Colon (tissue), 2 donors: Measurements from ENCODE around the gene SIPA1L2.

Experiments
- FAIRE-seq: peaks from 2 replicates; lab custom pipeline; 2012; peaks lifted over from hg19 to GRCh38; lab: Jason Lieb, UNC
- donor health status: control.
- donor health status: control.

The SIPA1L2 gene, protein sequence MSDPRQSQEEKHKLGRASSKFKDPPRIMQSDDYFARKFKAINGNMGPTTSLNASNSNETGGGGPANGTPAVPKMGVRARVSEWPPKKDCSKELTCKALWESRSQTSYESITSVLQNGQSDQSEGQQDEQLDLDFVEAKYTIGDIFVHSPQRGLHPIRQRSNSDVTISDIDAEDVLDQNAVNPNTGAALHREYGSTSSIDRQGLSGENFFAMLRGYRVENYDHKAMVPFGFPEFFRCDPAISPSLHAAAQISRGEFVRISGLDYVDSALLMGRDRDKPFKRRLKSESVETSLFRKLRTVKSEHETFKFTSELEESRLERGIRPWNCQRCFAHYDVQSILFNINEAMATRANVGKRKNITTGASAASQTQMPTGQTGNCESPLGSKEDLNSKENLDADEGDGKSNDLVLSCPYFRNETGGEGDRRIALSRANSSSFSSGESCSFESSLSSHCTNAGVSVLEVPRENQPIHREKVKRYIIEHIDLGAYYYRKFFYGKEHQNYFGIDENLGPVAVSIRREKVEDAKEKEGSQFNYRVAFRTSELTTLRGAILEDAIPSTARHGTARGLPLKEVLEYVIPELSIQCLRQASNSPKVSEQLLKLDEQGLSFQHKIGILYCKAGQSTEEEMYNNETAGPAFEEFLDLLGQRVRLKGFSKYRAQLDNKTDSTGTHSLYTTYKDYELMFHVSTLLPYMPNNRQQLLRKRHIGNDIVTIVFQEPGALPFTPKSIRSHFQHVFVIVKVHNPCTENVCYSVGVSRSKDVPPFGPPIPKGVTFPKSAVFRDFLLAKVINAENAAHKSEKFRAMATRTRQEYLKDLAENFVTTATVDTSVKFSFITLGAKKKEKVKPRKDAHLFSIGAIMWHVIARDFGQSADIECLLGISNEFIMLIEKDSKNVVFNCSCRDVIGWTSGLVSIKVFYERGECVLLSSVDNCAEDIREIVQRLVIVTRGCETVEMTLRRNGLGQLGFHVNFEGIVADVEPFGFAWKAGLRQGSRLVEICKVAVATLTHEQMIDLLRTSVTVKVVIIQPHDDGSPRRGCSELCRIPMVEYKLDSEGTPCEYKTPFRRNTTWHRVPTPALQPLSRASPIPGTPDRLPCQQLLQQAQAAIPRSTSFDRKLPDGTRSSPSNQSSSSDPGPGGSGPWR (N-terminal part only)

DNA sequence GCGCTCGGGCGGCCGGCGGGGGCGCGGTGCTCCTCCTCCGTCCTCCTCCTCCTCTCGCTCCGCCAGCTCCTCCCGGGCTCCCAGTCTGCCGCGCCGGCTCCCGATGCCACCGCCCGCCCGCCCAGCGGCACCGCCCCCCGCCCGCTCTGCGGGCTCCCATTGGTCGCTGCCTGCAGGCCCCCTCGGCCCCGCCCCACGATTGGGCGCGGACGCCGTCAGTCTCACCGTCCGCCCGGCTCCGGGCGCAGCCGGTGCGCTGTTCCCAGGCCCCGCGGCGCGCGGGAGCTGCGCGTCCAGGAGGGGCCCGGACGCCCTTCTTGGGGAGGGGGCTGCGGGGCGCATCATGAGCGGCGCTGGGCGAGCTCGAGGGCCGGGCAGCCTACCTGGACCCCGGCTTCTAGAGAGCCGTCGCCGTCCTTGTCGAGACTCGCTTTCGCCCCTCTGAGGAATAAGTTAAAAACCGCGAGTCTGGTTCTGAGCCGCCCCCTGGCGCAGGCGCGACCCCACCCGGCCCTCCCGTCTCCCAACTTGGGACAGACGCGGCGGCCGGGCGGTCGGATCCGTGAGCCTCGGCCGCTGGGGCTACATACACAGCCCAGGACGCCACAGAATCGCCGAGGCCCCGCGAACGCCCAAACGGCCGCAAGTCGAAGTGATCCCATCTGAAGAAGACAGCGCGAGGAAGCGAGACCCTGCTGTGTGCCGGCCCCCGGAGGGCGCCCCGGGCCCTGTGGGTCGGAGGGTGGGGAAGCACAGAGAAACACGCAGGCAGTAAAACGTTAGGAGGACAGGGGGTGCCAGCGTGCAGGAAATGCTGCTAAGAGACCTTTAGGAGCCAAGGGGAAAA lies at the start of gene SIPA1L2:
TSS of gene SIPA1L2 (minus strand) at position 87 of the 847 bp plus-strand sequence. CDS start 114,794 bp downstream, outside the sequence.
- no peak for FAIRE-seq

DNA sequence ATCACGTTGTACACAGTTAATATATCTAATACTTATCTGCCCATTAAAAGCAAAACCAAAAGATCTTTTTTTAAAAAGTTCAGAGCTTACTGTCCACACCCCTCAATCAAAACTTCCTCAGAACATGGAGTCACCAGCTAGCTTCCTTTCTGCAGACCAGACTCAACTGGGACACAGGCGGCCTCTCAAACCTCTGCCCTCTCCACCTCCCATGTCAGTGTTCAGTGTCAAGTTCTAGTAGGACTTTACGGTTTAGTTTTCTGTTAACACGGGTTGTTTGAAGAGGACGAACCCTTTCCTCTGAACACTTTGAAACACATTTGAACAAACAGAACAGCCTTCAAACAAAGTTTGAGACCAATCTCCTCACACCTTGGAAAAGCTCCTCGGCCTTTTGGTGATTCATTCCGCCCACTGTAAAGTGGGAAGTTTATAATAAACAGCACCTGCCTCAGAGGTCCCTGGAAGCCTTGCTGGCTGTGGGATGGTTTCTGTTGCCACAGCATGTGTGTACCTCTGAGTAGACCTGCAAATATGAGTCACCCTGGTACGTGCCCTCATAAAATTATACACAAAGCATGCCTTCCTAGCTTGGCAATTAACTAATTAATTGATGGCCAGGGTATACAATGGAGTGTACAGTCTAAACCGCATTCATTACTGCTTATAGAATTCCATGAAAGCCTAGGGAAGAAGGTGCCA lies 48.4 kb upstream of the SIPA1L2 start:
- FAIRE-seq, result no peak

DNA sequence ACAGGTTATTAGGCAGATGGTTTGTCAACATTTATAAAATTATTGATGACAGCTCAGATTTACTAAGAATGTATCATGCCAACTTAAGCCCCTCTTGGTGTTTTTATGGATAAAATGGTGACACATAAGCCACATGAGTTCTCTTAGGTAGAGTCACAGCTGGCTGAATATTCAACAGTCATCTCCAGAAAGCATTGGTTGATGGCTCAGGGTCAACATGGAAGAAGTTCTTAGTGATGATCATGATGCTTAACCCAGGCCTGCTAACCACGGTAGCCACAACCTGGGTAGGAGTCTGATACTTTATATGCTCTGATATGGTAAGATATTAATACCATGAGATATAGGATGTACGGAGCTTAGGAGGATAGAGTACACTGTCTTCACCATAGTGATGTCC lies 46.4 kb upstream of the SIPA1L2 start:
- no peak for FAIRE-seq

DNA sequence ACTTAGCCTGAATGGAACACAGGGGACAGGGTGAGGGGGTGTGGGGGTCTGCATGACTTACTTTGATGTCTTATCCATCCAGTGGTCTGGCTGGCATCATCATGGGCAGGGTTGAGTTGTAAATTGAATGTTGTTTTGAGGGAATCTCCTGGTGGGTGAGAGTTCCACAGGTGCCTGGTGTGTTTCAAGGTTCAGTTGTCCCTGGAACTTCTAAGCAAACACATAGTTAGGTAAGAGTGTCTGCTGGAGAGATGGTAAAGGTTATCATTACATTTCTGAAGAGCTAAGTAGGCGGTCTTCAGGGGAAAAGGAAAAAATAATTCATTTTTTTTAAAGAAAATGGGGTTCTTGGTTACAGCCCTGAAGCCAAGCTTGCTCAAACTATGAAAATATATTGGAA lies 46.0 kb upstream of the SIPA1L2 start:
- FAIRE-seq, result no peak

DNA sequence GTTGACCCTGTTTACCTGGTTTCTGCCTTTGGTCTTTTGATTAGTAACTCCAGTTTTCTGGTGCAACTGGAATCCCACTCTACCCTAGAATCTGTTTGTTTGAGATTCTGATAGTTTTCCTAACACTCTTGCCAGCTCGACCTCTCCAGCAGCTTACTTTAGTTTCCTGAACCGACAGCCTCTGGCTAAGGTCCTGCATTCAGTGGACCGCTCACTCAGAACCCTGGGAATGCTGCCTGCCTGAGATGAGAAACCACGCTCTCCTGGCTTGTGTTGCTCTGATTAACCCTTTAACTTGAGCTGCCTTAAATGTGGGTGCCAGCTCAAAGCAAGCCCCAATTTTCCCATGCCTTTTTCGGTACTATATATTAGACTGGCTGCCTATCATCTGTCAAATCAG lies 45.3 kb upstream of the SIPA1L2 start:
- no peak for FAIRE-seq

DNA sequence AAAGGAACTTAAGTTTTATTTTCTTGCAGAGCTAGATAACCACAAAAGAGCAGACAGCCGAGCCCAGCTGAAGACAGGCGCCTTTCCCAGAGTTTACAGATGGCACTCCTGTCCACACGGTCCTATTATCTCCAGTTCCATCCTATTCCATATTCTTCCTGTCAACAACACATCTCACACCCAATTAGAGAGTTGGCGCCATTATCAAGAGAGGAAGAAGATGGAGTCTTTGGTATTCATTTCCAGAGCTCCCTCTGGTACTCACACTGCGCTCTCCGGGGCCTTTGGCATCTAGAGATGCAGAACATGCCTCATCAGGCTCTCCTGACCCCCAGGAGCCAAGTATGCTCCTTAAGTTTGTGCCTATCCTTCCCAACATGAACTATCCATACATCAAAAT lies 43.3 kb upstream of the SIPA1L2 start:
- FAIRE-seq, result no peak

DNA sequence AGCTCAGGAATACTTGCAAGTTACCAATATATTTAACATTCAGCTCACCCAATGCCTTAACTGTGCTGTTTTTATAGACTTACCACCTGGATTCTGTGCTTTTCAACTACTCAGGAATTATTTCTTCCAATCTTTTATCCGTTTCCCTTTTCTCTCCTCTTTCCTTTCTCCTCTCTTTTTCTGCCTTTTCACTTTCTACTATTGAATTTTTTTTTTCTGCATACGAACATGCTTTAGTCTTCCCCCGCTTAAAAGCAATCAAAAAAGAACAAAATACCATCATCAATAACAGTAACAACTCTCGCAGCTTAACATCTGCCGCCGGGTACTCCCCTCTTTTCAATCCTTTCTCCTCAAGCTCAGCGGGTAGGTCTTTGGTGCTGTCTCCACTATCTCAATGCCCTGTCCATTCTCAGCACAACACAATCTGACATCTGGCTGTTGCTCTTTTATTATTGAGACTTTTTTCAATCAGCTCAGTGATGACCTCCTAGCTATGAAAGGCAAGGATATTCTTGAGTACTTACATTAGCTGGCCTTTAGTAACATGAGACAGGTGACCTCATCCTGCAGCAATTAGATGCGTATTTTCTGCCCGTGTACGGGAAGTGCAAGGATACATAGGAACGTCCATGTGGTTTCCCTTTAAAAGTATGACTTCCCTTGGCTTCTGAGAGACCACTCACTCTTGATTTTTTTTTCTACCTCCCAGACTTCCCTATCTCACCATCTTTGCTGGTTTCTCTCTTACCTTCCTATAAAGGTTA lies 40.2 kb upstream of the SIPA1L2 start:
- no peak for FAIRE-seq

DNA sequence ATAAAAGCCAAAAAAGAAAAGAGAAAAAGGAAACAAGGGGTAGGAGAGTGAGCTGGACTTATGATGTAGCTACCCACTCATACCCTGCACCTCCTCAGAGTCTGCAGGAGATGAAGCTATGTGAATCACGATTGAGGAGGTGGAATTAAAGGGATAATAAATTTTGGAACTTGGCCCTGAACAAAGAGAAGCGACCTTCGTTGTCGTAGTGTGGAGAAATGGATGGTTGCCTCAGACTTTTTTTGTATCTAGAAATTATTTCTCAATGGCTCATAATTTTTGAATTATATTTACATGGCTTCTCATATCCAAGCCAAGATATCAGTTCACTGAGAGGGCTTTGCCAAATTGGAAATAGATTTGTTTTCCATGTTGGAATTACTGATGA lies 37.8 kb upstream of the SIPA1L2 start:
- no peak for FAIRE-seq

DNA sequence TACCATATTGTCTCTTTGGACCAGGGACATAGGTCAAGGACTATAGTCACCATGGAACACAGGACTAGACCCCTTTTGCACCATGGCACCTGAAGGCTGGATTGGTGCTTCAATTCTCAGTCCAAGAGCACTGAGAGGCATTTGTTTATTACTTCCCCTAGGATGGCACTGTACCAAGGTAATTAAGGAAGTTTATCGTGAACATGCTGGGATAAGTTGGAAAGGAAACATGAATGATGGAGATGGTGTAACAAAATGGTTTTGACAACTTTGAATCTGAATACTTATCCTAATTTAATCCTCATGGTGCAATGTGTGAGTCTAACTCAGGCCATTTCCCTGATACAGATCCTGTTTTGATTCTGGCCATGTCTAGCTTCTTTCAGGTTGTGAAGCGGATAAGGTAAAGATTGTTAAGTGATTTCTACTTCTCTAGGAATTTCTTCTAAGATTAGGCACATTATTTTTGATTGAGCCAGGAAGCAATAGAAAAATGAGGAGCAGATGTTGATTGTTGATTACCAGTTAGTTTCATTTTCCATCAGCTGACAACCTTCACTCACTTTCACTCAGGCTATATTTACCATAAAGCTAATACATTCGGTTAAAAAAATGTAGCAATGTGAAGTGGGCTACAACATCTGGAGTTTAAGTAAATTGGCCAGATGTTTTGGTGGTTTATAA lies 37.3 kb upstream of the SIPA1L2 start:
- FAIRE-seq, result no peak

DNA sequence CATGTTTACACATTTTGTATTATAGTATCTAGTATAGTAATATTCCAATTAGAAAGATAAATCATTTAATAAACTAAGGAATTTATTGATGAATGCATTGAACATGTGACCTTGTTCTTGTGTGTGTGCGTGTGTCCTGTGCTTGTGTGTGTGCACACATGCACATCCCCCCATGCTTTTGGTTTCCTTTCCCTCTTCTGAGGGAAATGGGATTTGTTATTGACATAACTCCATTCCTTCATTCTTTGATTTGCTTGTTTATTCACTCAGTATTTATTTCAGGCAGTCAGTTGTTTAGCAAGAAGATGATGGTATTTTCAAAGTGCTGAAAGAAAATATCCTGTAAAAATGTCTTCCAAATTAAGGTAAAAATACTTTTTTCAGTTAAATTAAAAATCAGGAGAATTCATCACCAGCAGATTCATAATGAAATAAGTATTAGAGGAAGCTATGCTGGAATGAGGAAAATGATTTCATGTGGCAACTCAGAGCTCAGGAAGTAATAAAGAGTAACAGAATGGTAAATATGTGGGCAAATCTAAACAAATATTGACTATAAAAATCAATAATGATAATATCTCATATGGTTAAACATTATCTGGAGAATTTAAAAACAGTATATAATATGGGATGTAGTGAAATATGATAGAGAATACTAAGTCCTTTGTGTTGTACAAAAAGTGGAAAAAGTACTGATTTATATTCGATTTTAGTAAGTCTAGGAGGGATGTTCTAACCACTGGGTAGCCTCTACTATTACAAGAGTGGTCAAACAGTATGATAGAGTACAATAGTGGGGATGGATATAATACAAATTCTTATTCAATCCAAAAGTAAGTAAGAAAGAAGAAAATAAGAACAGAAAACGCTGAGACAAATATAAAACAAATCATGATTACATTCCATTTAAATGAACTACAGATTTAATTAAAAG lies 35.2 kb upstream of the SIPA1L2 start:
- peak; percentile 10 for FAIRE-seq

DNA sequence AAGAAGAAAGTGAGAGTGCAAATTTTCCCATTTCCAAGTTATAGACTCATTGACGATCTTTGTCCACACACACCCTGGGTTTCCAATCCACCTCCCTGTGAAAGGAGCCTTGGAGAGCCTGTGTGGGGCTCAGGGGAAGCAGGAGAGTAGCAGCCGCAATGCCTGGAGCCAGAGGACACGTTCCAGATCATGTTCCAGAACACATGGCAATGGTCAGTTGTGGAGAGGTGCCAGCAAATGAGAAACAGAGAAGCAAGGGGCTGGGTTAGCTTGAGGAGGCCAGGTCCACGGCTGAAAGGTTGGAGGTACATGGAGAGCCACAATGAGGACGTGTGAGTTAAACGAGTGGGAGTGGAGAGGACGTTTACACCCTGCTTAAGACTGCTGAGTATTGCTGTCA lies 33.0 kb upstream of the SIPA1L2 start:
- no peak for FAIRE-seq

DNA sequence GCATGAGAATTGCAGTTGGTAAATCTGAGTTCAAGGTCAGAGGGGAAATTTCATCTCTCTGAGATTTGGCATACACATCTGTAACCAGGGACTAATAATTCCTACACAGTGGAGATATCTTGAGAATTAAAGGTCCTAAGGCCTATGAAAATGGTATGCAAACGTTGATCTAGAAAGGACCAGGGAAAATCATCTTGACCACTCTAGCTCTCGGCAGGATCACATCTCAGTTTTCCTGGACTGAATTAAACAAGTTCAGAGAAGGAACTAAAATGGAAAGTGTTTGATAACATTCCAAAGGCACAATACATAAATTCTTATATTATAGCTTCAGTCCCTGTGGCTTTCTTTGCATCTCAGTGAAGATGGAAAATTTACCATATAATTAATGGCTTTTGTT lies 28.5 kb upstream of the SIPA1L2 start:
- no peak for FAIRE-seq

DNA sequence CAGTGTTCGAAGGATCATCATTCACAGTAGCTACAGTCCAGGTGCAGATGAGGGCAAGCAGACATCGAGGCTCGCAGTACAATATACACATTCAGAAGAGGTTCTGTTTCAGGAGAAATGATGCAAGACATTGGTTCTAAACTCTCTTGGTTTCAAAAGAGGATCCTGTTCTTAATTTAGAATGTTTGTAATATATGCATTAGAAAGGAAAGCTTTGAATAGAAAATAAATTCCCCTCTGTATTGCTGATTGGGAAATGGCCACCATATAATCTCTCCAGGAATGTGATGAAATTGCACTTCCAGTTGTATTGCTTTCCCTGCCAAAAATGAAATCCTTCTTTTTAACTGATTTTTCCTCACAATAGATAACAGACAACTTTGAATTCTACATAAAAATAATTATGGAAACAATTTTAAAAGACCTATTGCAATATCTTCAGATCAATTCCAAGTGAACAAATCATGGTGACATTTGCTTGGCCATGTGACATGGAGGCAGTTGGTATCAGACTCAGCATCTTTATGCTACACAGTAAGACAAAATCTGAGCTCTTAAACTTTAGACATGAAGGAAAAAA lies 27.6 kb upstream of the SIPA1L2 start:
- no peak for FAIRE-seq

DNA sequence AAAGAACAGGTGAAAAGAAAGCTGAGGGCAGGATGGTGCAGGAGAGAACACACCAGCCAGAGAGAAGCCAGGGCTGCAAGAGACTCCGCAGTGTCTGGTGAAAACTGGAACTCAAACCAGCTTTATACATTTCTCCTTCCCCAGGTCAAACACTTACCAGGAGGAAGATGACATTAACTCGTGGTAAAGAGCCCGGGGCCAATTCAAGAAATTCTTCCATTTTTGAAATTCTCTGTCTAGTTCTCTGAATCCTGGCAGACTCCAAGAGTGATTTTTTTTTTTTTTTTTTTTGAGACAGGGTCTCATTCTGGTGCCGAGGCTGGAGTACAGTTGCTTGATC lies 25.8 kb upstream of the SIPA1L2 start:
- no peak for FAIRE-seq

DNA sequence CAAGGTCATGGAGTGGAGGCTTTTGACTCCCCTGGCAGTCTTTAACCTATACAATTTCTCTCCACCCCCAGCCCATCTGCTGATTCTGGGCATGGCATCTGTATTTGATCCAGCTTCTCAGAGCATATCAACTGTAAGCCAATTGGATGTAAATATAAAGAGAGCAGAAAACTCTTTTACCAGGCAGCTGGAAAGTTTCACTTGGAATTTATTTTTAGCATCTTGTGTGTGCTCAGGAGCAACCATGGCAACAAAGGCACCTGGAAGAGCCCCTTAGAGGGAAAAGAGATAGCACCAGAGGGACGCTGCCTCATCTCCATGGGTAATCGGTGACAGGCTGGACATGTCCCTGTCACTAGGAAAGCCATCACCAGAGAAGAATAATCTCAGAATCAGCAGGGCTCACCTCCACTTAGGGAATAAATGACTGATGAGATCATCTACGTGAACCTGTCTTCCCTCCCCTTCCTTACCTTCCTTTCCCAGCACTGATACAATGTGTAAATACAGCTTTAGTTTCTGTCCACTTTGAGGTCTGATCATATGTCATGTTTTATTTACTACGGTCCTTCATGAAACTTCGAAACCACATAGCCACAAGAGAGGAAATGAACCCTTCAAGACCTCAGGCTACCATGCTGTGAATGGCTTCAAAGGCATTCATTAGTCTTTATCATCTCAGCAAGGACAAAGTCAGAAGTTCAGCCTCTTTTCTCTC lies 25.3 kb upstream of the SIPA1L2 start:
- no peak for FAIRE-seq

DNA sequence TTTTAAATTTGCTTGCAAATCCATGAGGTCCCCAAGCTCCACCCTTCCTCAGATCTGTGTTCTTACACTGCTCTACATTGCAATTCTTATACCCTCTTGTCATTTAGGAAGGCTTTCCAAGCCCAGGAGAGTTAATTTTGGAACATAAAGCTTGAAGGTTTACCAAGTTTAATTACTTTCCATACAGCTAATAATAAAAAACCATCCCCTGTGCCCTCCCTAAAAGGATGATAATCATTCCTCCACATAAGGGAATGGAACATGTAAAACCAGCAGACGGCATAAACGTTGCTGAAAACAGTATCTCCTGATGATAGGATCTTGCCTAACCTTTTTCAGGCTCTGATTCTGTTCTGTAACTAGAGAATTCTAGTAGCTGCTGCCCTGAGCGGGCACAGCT lies 23.9 kb upstream of the SIPA1L2 start:
- no peak for FAIRE-seq

DNA sequence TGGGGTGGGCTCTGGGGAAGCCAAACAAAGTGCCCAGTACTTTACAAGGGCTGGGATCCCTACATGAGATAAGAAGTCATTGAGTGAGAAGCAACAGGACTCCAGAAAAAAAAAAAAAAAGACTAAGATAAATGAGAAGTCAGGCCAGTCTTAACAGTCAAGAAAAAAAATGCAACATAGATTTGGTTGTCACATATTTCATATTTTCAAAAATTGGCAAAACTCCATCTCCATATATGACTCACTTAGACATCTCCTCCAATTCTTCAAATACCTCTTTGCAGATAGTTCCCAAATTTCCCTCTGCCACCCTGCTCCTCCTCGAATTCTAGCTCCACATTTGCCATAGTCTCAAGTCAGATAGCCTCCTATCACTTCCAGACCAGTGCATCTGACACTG lies 20.9 kb upstream of the SIPA1L2 start:
- no peak for FAIRE-seq

DNA sequence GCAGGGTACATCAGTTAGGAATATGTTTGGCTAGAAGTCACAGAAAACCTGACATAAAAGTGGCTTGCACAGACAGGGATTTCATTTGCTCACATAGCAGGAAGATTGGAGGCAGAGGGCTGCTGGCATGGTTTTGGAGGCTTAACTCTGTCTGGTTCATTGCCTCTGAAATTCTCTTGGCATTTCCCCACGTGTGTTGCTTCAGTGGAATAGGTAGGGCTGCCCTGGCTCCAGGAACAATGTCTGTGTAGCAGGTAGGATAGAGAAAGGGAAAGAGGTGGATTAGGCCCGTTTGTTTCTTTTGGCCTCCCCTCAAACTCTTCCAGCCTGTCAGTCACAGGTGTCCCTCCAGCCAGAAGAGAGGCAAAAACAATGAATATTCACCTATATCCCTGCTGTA lies 20.5 kb upstream of the SIPA1L2 start:
- FAIRE-seq, result no peak
